Adrenal gland (tissue), 12 donors: ENCODE results near the gene INPP4A. TPM values are rescaled to one million over a fixed set of nuclear protein-coding genes. Genes with fewer than 3 reads are reported as not detected.
A peak's percentile ranks its signal among the peaks of the same experiment; 100 is the strongest.

Experiments used
- DNase-seq, 7 donors: peaks; one replicate each; pipeline ENCODE4 v3.0.0-alpha.2; 2019 to 2020
- H3K27ac ChIP-seq, 5 donors: fragments of 200-600 bp; sonication (generic) in 4 of 5; 1 replicate in 3 of 5; 2 replicates in 2 of 5; pipeline versions ENCODE4 v1.5.1 to v1.8.0; 2016 to 2020; ENCODE audit warnings: mild to moderate bottlenecking in 1 of 5
- H3K27me3 ChIP-seq: fragments of 200-600 bp; 2 replicates; pipeline ENCODE4 v1.8.0; 2021
- H3K36me3 ChIP-seq, 2 donors: fragments of 200-600 bp; replicated peaks in 1 of 2; 1 replicate in 1 of 2; 2 replicates in 1 of 2; pipeline versions ENCODE4 v1.5.1 to v1.8.0; 2018 to 2022
- H3K4me1 ChIP-seq, 2 donors: fragments of 200-600 bp; replicated peaks in 1 of 2; 1 replicate in 1 of 2; 2 replicates in 1 of 2; pipeline versions ENCODE4 v1.5.1 to v1.8.0; 2018 to 2021
- H3K4me3 ChIP-seq, 4 donors: fragments of 200-600 bp; sonication (generic) in 3 of 4; one replicate each; pipeline ENCODE4 v1.5.1; 2016 to 2018
- H3K9me3 ChIP-seq, 3 donors: fragments of 200-600 bp; sonication (generic) in 1 of 3; replicated peaks in 1 of 3; 1 replicate in 2 of 3; 2 replicates in 1 of 3; pipeline versions ENCODE4 v1.5.1 to v1.8.0; 2016 to 2021
- CTCF ChIP-seq, 6 experiments: fragments of 450-650 bp in 4 of 6; fragments of 200-600 bp in 2 of 6; sonication (generic) in 1 of 6; IDR thresholded peaks; 1 replicate in 5 of 6; 2 replicates in 1 of 6; pipeline versions ENCODE4 v1.5.1 to v1.8.0; 2016 to 2021; ENCODE audit warnings: antibody characterized with exemption in 6 of 6, mild to moderate bottlenecking in 2 of 6, moderate library complexity in 1 of 6
- POLR2A ChIP-seq, 2 donors: fragments of 450-650 bp; IDR thresholded peaks; one replicate each; pipeline ENCODE4 v1.6.1; 2017; ENCODE audit warnings: antibody characterized with exemption in 2 of 2, mild to moderate bottlenecking in 2 of 2, moderate library complexity in 1 of 2
- WGBS, 4 donors: extraction: QIAGEN DNeasy Blood & Tissue Kit in 2 of 4; methylation state at CpG; one replicate each; pipeline versions ENCODE4 v1.1.5 to v1.1.7; 2013 to 2017; 5-methylcytosine and 5-hydroxymethylcytosine counted together
- intact Hi-C, 2 donors: fragments of 100-400 bp; cut with DNase I; formaldehyde crosslinking; loops; one replicate each; pipeline versions ENCODE4 v1.14.1 to v1.15.0; 2022 to 2023
- polyA plus RNA-seq, 3 donors: library from polyadenylated mRNA; stranded (reverse); fragments of 200-250 nt in 2 of 3; fragments of 350-450 nt in 1 of 3; fragmentation: Illumina TruSeq in 1 of 3; extraction: RNeasy Lipid Tissue Mini Kit (QIAGEN cat#74804) in 1 of 3; gene quantifications; one replicate each; pipeline ENCODE4 v1.2.3, GENCODE V29; 2013 to 2014
- total RNA-seq, 9 donors: library from RNA; depleted of rRNA in 4 of 9; stranded (reverse); fragments of >200 nt in 4 of 9; fragments of 120-200 nt in 1 of 9; fragmentation: NEBNext Ultra II Directional in 1 of 9; extraction: Animal tissue kit (Norgen Biotek cat#: 25700) in 1 of 9; gene quantifications; one replicate each; pipeline versions ENCODE4 v1.1.0 to v1.2.4, GENCODE V29; 2013 to 2023
- donor health status: healthy with polysubstance abuse.
- donor health status: Bipolar disorder and iron deficiency.
- donor health status: DM: yes; HTN: yes; CAD: no.
- donor health status: DM: no; HTN: no; CAD: no.
- donor health status: DM: no; HTN: no; CAD: no.
- donor health status: DM: yes; HTN: yes; CAD: no.

INPP4A gene
- total and polyA plus RNA-seq, 12 donors, result 8.8 to 40.5 (median 27.3) TPM

DNA sequence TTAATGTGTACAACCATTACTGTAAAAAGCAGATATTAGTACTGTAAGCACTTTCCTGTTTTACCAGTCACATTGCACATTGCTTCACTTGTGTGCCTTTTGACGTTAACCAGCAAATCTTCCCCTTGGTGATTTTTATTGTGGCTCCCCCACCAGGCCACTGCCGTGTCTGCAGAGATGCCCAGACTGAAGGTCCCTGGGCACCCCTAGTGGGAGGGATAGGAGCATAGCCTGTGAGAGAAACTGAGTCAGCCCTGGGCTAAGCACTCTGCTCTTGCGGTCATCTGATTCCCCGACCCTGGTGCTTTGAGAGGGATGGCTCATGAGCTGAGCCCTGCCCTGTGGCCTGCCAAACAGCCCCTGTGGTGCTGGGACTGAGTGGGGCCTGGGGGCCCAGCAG, 73.4 kb downstream of the INPP4A start:
- peaks cover 12 to 28% of the 10 kb centered on the region in 2 donors for H3K4me1 ChIP-seq
- no peaks in the 10 kb centered on the region for H3K27me3 ChIP-seq
- H3K9me3 ChIP-seq, result no peaks in the 10 kb centered on the region
- peak in 5 of 6 experiments; percentile 31 to 54 (median 46) for TF ChIP-seq CTCF (IDR thresholded peaks at IDR 0.05)
- TF ChIP-seq POLR2A (IDR thresholded peaks at IDR 0.05), result no peak
- H3K4me3 ChIP-seq, result no peak overlapping the region
- no peak overlapping the region for H3K27ac ChIP-seq
- 37 to 76% (median 70%) methylated on average over 2 to 4 of the region's 4 CpGs for WGBS, 4 donors
- intact Hi-C loops, result no loop called here
- DNase-seq, result peak in 2 of 7 donors; percentile 35 to 42
- no peaks in the 10 kb centered on the region for H3K36me3 ChIP-seq

GRCh38 chr2:98519156-98519555, 74.5 kb downstream of the INPP4A start:
- Histone ChIP-seq H3K27ac (peak overlapping the region in 2 of 5 donors; percentile 21 to 24), H3K36me3 (no peaks in the 10 kb centered on the region), H3K9me3 (no peaks in the 10 kb centered on the region), H3K4me1 (peaks cover 12 to 28% of the 10 kb centered on the region in 2 donors), H3K27me3 (no peaks in the 10 kb centered on the region), H3K4me3 (no peak overlapping the region)
- intact Hi-C loops, result no loop called here
- TF ChIP-seq CTCF (IDR thresholded peaks at IDR 0.05), result no peak
- no peak for TF ChIP-seq POLR2A (IDR thresholded peaks at IDR 0.05)
- DNase-seq, result peak in 6 of 7 donors; percentile 50 to 75 (median 64)
- 51 to 74% (median 54%) methylated on average over 6 of the region's 6 CpGs for WGBS, 4 donors

DNA sequence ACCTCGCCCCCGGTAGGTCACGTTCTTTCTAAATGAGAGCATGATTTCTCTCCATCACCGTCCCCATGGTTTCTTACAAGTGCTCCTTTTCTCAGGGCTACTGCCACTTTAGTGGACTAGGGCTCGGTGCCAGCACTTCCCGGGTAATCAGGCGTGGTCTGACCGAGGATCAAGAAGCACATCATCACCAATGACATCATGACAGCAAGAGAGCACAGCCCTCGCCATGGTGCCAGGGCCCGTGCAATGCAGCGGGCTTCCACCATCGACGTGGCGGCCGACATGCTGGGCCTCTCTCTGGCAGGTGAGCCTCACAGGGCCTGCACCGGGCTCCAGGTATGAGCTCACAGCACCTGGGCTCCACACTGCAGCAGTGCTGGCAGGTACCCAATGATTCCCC, 75.2 kb downstream of the INPP4A start:
- peak overlapping the region in 1 of 5 donors; percentile 24 for H3K27ac ChIP-seq

GRCh38 chr2:98520806-98521205, 76.1 kb downstream of the INPP4A start:
- DNase-seq, result no peak
- Histone ChIP-seq H3K4me1 (peaks cover 0 to 14% of the 10 kb centered on the region in 2 donors), H3K36me3 (no peaks in the 10 kb centered on the region), H3K27ac (no peak overlapping the region), H3K27me3 (no peaks in the 10 kb centered on the region), H3K9me3 (no peaks in the 10 kb centered on the region), H3K4me3 (no peak overlapping the region)
- TF ChIP-seq CTCF (IDR thresholded peaks at IDR 0.05), result no peak
- no peak for TF ChIP-seq POLR2A (IDR thresholded peaks at IDR 0.05)
- intact Hi-C loops, result no loop called here
- 92 to 96% (median 94%) methylated on average over 2 to 6 of the region's 6 CpGs for WGBS, 4 donors

More for the DNA sequence above, 75.2 kb downstream of the INPP4A start:
- peak in 1 of 7 donors; percentile 25 for DNase-seq
- intact Hi-C loops, result no loop called here
- TF ChIP-seq POLR2A (IDR thresholded peaks at IDR 0.05), result no peak
- no peak for TF ChIP-seq CTCF (IDR thresholded peaks at IDR 0.05)
- Histone ChIP-seq H3K9me3 (no peaks in the 10 kb centered on the region), H3K36me3 (no peaks in the 10 kb centered on the region), H3K4me1 (peaks cover 9 to 23% of the 10 kb centered on the region in 2 donors), H3K4me3 (no peak overlapping the region), H3K27me3 (no peaks in the 10 kb centered on the region)
- 87 to 94% (median 91%) methylated on average over 14 to 16 of the region's 16 CpGs for WGBS, 4 donors
